ENCODE measurements around the gene PFDN6. TPM values are rescaled to one million over a fixed set of nuclear protein-coding genes. Genes with fewer than 3 reads are reported as not detected.
A peak's percentile ranks its signal among the peaks of the same experiment; 100 is the strongest.

PFDN6 gene
- total RNA-seq, 1 donor from 2014 or later = 117 TPM

GRCh38 chr6:33290459-33290858, 1.1 kb downstream of the PFDN6 start:
- H3K27me3 Mint-ChIP-seq (ENCODE audit: low read depth) = no peaks in the 10 kb centered on the region
- no peak for DNase-seq (ENCODE audit: low spot score)
- H3K4me1 Mint-ChIP-seq (ENCODE audit: low read depth) = peaks cover 25% of the 10 kb centered on the region

GRCh38 chr6:33292996-33293682, 3.7 kb downstream of the PFDN6 start:
- Mint-ChIP-seq H3K4me3 (ENCODE audit: low read depth) (no peak overlapping the region), H3K36me3 (ENCODE audit: low read depth) (peaks cover 43% of the 10 kb centered on the region), H3K4me1 (ENCODE audit: low read depth) (peaks cover 16% of the 10 kb centered on the region), H3K27me3 (ENCODE audit: low read depth) (no peaks in the 10 kb centered on the region), H3K9me3 (no peaks in the 10 kb centered on the region), H3K27ac (no peak overlapping the region)
- no peak for DNase-seq (ENCODE audit: low spot score)
- intact Hi-C loops (cut with micrococcal nuclease) = no loop called here

More at GRCh38 chr6:33290459-33290858, 1.1 kb downstream of the PFDN6 start:
- H3K9me3 Mint-ChIP-seq = no peaks in the 10 kb centered on the region
- peaks cover 53% of the 10 kb centered on the region for H3K36me3 Mint-ChIP-seq (ENCODE audit: low read depth)
- intact Hi-C loops (cut with micrococcal nuclease) = no loop called here
- H3K4me3 Mint-ChIP-seq (ENCODE audit: low read depth) = peak overlapping the region; percentile 98
- H3K27ac Mint-ChIP-seq = peak overlapping the region; percentile 2

- H3K27me3 Mint-ChIP-seq (ENCODE audit: low read depth) = no peaks in the 10 kb centered on the region
- H3K36me3 Mint-ChIP-seq (ENCODE audit: low read depth) = peaks cover 40% of the 10 kb centered on the region
- peaks cover 16% of the 10 kb centered on the region for H3K4me1 Mint-ChIP-seq (ENCODE audit: low read depth)
- H3K27ac Mint-ChIP-seq = no peak overlapping the region
- no peak for DNase-seq (ENCODE audit: low spot score)
- no peak overlapping the region for H3K4me3 Mint-ChIP-seq (ENCODE audit: low read depth)
- no peaks in the 10 kb centered on the region for H3K9me3 Mint-ChIP-seq
- intact Hi-C loops (cut with micrococcal nuclease) = no loop called here
Measured at GRCh38 chr6:33294086-33294823, 4.9 kb downstream of the PFDN6 start.

- intact Hi-C loops (cut with micrococcal nuclease) = loop anchor here (5.0 kb wide), 2 partner anchors 97 to 122 kb away; partner anchors contain the start of genes CUTA and KIFC1
- peaks cover 47% of the 10 kb centered on the region for H3K36me3 Mint-ChIP-seq (ENCODE audit: low read depth)
- H3K4me1 Mint-ChIP-seq (ENCODE audit: low read depth) = peaks cover 19% of the 10 kb centered on the region
- no peak for DNase-seq (ENCODE audit: low spot score)
- no peak overlapping the region for H3K27ac Mint-ChIP-seq
- no peaks in the 10 kb centered on the region for H3K9me3 Mint-ChIP-seq
- H3K27me3 Mint-ChIP-seq (ENCODE audit: low read depth) = no peaks in the 10 kb centered on the region
- no peak overlapping the region for H3K4me3 Mint-ChIP-seq (ENCODE audit: low read depth)
Measured at GRCh38 chr6:33295621-33296369, 6.4 kb downstream of the PFDN6 start.

GRCh38 chr6:33296797-33297405, 7.5 kb downstream of the PFDN6 start:
- Mint-ChIP-seq H3K27me3 (ENCODE audit: low read depth) (no peaks in the 10 kb centered on the region), H3K27ac (no peak overlapping the region), H3K36me3 (ENCODE audit: low read depth) (peaks cover 50% of the 10 kb centered on the region), H3K4me3 (ENCODE audit: low read depth) (peak overlapping the region; percentile 47), H3K9me3 (no peaks in the 10 kb centered on the region), H3K4me1 (ENCODE audit: low read depth) (peaks cover 18% of the 10 kb centered on the region)
- DNase-seq (ENCODE audit: low spot score) = no peak
- intact Hi-C loops (cut with micrococcal nuclease) = loop anchor here (5.0 kb wide), 2 partner anchors 95 to 120 kb away; partner anchors contain the start of genes CUTA and KIFC1

- Mint-ChIP-seq H3K36me3 (ENCODE audit: low read depth) (peaks cover 51% of the 10 kb centered on the region), H3K9me3 (no peaks in the 10 kb centered on the region), H3K27ac (no peak overlapping the region), H3K4me3 (ENCODE audit: low read depth) (peak overlapping the region; percentile 47), H3K27me3 (ENCODE audit: low read depth) (no peaks in the 10 kb centered on the region), H3K4me1 (ENCODE audit: low read depth) (peaks cover 18% of the 10 kb centered on the region)
- no peak for DNase-seq (ENCODE audit: low spot score)
- intact Hi-C loops (cut with micrococcal nuclease) = loop anchor here (5.0 kb wide), 2 partner anchors 95 to 120 kb away; partner anchors contain the start of genes CUTA and KIFC1
Measured at GRCh38 chr6:33297406-33297955, 8.1 kb downstream of the PFDN6 start.

GRCh38 chr6:33297956-33298772, 8.8 kb downstream of the PFDN6 start:
- no peaks in the 10 kb centered on the region for H3K9me3 Mint-ChIP-seq
- DNase-seq (ENCODE audit: low spot score) = peak; percentile 74
- peaks cover 18% of the 10 kb centered on the region for H3K4me1 Mint-ChIP-seq (ENCODE audit: low read depth)
- H3K4me3 Mint-ChIP-seq (ENCODE audit: low read depth) = peak overlapping the region; percentile 93
- H3K27ac Mint-ChIP-seq = peak overlapping the region; percentile 99
- intact Hi-C loops (cut with micrococcal nuclease) = loop anchor here (2.0 to 5.0 kb wide), 3 partner anchors 21 to 119 kb away; partner anchors contain the start of genes B3GALT4, CUTA and KIFC1
- peaks cover 52% of the 10 kb centered on the region for H3K36me3 Mint-ChIP-seq (ENCODE audit: low read depth)
- no peaks in the 10 kb centered on the region for H3K27me3 Mint-ChIP-seq (ENCODE audit: low read depth)

- Mint-ChIP-seq H3K4me1 (ENCODE audit: low read depth) (peaks cover 21% of the 10 kb centered on the region), H3K27ac (peak within 1 kb of the TSS; percentile 99), H3K27me3 (ENCODE audit: low read depth) (no peaks in the 10 kb centered on the region), H3K36me3 (ENCODE audit: low read depth) (peaks cover 58% of the 10 kb centered on the region), H3K4me3 (ENCODE audit: low read depth) (peak within 1 kb of the TSS; percentile 93), H3K9me3 (no peaks in the 10 kb centered on the region)
- intact Hi-C loops (cut with micrococcal nuclease) = loop anchor here (1.0 to 5.0 kb wide), 5 partner anchors 10 to 118 kb away; partner anchors contain the start of genes B3GALT4, CUTA, KIFC1 and PFDN6
- peak; percentile 54 for DNase-seq (ENCODE audit: low spot score)
Measured at GRCh38 chr6:33298773-33299236, 9.4 kb downstream of the PFDN6 start, which contains the start of gene RGL2. RGL2 (minus strand) TSS chr6:33298942; CDS start chr6:33298610, 332 bp downstream.

GRCh38 chr6:33299237-33299944, 10.0 kb downstream of the PFDN6 start:
- H3K4me3 Mint-ChIP-seq (ENCODE audit: low read depth) = peak overlapping the region; percentile 93
- peaks cover 24% of the 10 kb centered on the region for H3K4me1 Mint-ChIP-seq (ENCODE audit: low read depth)
- no peaks in the 10 kb centered on the region for H3K9me3 Mint-ChIP-seq
- DNase-seq (ENCODE audit: low spot score) = peak; percentile 92
- intact Hi-C loops (cut with micrococcal nuclease) = loop anchor here (1.0 to 5.0 kb wide), 5 partner anchors 10 to 118 kb away; partner anchors contain the start of genes B3GALT4, CUTA, KIFC1 and PFDN6
- H3K27ac Mint-ChIP-seq = peak overlapping the region; percentile 99
- peaks cover 59% of the 10 kb centered on the region for H3K36me3 Mint-ChIP-seq (ENCODE audit: low read depth)
- no peaks in the 10 kb centered on the region for H3K27me3 Mint-ChIP-seq (ENCODE audit: low read depth)

- no peaks in the 10 kb centered on the region for H3K9me3 Mint-ChIP-seq
- intact Hi-C loops (cut with micrococcal nuclease) = no loop called here
- H3K36me3 Mint-ChIP-seq (ENCODE audit: low read depth) = peaks cover 70% of the 10 kb centered on the region
- DNase-seq (ENCODE audit: low spot score) = no peak
- H3K4me3 Mint-ChIP-seq (ENCODE audit: low read depth) = no peak overlapping the region
- no peak overlapping the region for H3K27ac Mint-ChIP-seq
- peaks cover 35% of the 10 kb centered on the region for H3K4me1 Mint-ChIP-seq (ENCODE audit: low read depth)
- H3K27me3 Mint-ChIP-seq (ENCODE audit: low read depth) = no peaks in the 10 kb centered on the region
Measured at GRCh38 chr6:33301877-33302276, 12.5 kb downstream of the PFDN6 start.

GRCh38 chr6:33304216-33304615, 14.8 kb downstream of the PFDN6 start:
- intact Hi-C loops (cut with micrococcal nuclease) = no loop called here
- Mint-ChIP-seq H3K27ac (no peak overlapping the region), H3K4me3 (ENCODE audit: low read depth) (no peak overlapping the region), H3K4me1 (ENCODE audit: low read depth) (peaks cover 36% of the 10 kb centered on the region), H3K27me3 (ENCODE audit: low read depth) (no peaks in the 10 kb centered on the region), H3K9me3 (no peaks in the 10 kb centered on the region), H3K36me3 (ENCODE audit: low read depth) (peaks cover 85% of the 10 kb centered on the region)
- no peak for DNase-seq (ENCODE audit: low spot score)

All from activated T-helper 2 cell treated with anti-CD3 and anti-CD28 coated beads, Interferon-gamma antibody, Interleukin-2, Interleukin-4, amounts not matched to agents 10 μg/mL and 5 μg/mL and 100 μg/mL, durations not matched to agents 14 hours and 24 hours and 36 hours (primary cell).